Activated T-helper 2 cell treated with anti-CD3 and anti-CD28 coated beads, Interferon-gamma antibody, Interleukin-2, Interleukin-4, amounts not matched to agents 10 μg/mL and 5 μg/mL and 100 μg/mL, durations not matched to agents 14 hours and 24 hours and 36 hours (primary cell): ENCODE results near the gene SZT2. TPM values are rescaled to one million over a fixed set of nuclear protein-coding genes. Genes with fewer than 3 reads are reported as not detected.
A peak's percentile ranks its signal among the peaks of the same experiment; 100 is the strongest.

Source experiments
- DNase-seq: peaks from one replicate; pipeline ENCODE4 v3.0.0; 2021; ENCODE audit warnings: low spot score
- H3K27ac Mint-ChIP-seq: one replicate; pipeline ENCODE4 v1.8.0; 2021; ENCODE audit warnings: mixed read lengths
- H3K27me3 Mint-ChIP-seq: one replicate; pipeline ENCODE4 v1.8.0; 2021; ENCODE audit warnings: low read depth, mixed read lengths
- H3K36me3 Mint-ChIP-seq: one replicate; pipeline ENCODE4 v1.8.0; 2021; ENCODE audit warnings: low read depth, mixed read lengths
- H3K4me1 Mint-ChIP-seq: one replicate; pipeline ENCODE4 v1.8.0; 2021; ENCODE audit warnings: low read depth, mixed read lengths
- H3K4me3 Mint-ChIP-seq: one replicate; pipeline ENCODE4 v1.8.0; 2021; ENCODE audit warnings: low read depth, mild to moderate bottlenecking, moderate library complexity, mixed read lengths
- H3K9me3 Mint-ChIP-seq: one replicate; pipeline ENCODE4 v1.8.0; 2021; ENCODE audit warnings: mixed read lengths
- intact Hi-C: fragments of 100-400 bp; cut with micrococcal nuclease; formaldehyde crosslinking; loops from one replicate; pipeline ENCODE4 v1.15.1; 2023
- total RNA-seq: library from RNA; stranded (reverse); gene quantifications from 2 replicates; pipeline ENCODE4 v1.2.3, GENCODE V29; 2022

The SZT2 gene
- total RNA-seq, 1 donor from 2014 or later: 56.6 TPM

DNA sequence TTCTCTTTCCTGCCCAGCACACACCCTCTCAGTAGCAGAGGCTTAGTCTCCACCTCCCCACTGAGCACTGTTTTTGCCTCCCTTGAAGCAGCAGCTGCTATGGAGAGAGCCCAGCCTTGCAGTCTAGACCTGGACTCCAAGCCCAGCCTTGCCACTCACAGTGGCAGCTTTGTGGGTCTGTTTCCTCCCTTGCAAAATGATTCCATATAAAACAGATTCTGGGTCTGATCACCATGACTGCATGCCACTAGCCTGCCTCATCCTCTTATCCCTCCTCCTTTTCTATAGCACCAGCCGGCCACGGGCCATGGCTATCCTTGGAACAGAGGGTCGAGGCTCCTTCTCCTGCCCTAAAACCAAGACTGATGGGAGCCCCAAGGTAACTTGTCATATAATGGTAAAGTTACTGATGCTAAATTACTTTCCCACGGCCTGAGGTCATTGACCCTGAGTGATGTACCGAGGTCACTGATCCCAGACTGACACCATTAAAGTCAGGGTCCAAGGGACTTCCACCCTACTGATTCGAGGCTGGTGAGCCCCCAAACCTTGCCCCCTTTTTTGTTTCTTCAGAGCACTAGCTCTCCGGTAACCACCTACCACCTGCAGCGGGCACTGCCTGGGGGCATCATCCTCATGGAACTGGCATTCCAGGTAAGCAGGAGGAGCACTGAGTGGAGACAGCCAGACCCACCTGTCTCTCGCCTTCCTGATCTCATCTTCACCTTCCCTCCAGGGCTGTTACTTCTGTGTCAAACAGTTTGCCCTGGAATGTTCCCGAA lies 56.1 kb downstream of the SZT2 start:
- no peak overlapping the region for H3K4me3 Mint-ChIP-seq
- no peak for DNase-seq
- no peaks in the 10 kb centered on the region for H3K27me3 Mint-ChIP-seq
- intact Hi-C loops: no loop called here
- H3K4me1 Mint-ChIP-seq: no peaks in the 10 kb centered on the region
- no peak overlapping the region for H3K27ac Mint-ChIP-seq
- H3K9me3 Mint-ChIP-seq: no peaks in the 10 kb centered on the region
- H3K36me3 Mint-ChIP-seq: peaks cover 65% of the 10 kb centered on the region

- Mint-ChIP-seq H3K4me1 (no peaks in the 10 kb centered on the region), H3K27me3 (no peaks in the 10 kb centered on the region), H3K36me3 (peaks cover 63% of the 10 kb centered on the region), H3K9me3 (no peaks in the 10 kb centered on the region), H3K4me3 (no peak overlapping the region), H3K27ac (no peak overlapping the region)
- DNase-seq: no peak
- intact Hi-C loops: no loop called here
These were observed 56.7 kb downstream of the SZT2 start for GRCh38 chr1:43446388-43446740.

- Mint-ChIP-seq H3K9me3 (no peaks in the 10 kb centered on the region), H3K27ac (no peak overlapping the region), H3K4me1 (no peaks in the 10 kb centered on the region), H3K27me3 (no peaks in the 10 kb centered on the region), H3K4me3 (no peak overlapping the region), H3K36me3 (peaks cover 67% of the 10 kb centered on the region)
- intact Hi-C loops: no loop called here
- no peak for DNase-seq
These were observed 57.5 kb downstream of the SZT2 start for GRCh38 chr1:43446881-43447835.

DNA sequence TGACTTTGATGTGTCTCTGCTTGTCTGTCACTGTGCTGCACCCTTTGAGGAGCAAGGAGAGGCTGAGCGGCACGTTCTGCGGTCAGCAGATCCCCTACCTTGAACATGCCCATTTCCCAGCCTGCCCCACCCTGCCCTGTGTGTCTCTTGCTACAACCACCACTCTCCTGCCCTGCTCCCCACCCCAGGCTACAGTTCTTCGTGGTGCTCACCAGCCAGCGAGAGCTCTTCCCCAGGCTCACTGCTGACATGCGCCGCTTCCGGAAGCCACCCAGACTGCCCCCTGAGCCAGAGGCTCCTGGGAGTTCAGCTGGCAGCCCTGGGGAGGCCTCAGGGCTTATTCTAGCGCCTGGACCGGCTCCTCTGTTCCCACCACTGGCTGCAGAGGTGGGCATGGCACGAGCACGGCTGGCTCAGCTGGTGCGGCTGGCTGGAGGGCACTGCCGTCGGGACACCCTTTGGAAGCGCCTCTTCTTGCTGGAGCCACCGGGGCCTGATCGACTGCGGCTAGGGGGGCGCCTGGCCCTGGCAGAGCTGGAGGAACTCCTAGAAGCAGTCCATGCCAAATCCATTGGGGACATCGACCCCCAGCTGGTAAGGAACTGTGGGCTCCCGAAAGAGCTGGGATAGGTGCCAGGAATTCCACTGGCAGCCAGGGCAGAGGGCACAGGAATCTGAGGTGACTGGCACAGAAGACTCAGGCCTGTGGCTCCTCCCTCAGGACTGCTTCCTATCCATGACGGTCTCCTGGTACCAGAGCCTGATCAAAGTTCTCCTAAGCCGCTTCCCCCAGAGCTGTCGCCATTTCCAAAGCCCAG lies 58.4 kb downstream of the SZT2 start:
- H3K27ac Mint-ChIP-seq: no peak overlapping the region
- no peaks in the 10 kb centered on the region for H3K27me3 Mint-ChIP-seq
- H3K4me3 Mint-ChIP-seq: no peak overlapping the region
- peaks cover 72% of the 10 kb centered on the region for H3K36me3 Mint-ChIP-seq
- H3K9me3 Mint-ChIP-seq: no peaks in the 10 kb centered on the region
- no peak for DNase-seq
- peaks cover 7% of the 10 kb centered on the region for H3K4me1 Mint-ChIP-seq
- intact Hi-C loops: no loop called here

GRCh38 chr1:43448955-43449707 lies 59.4 kb downstream of the SZT2 start:
- H3K4me1 Mint-ChIP-seq: peaks cover 8% of the 10 kb centered on the region
- H3K36me3 Mint-ChIP-seq: peaks cover 70% of the 10 kb centered on the region
- no peaks in the 10 kb centered on the region for H3K9me3 Mint-ChIP-seq

GRCh38 chr1:43449708-43450069 lies 60.0 kb downstream of the SZT2 start:
- DNase-seq: no peak
- no peaks in the 10 kb centered on the region for H3K9me3 Mint-ChIP-seq
- no peaks in the 10 kb centered on the region for H3K27me3 Mint-ChIP-seq
- no peak overlapping the region for H3K4me3 Mint-ChIP-seq
- intact Hi-C loops: loop anchor here (5.0 to 10.0 kb wide), 2 partner anchors 85 to 203 kb away; partner anchors contain the start of genes ELOVL1 and KDM4A
- H3K36me3 Mint-ChIP-seq: peaks cover 68% of the 10 kb centered on the region
- peaks cover 14% of the 10 kb centered on the region for H3K4me1 Mint-ChIP-seq
- H3K27ac Mint-ChIP-seq: no peak overlapping the region

More at GRCh38 chr1:43448955-43449707, 59.4 kb downstream of the SZT2 start:
- H3K27ac Mint-ChIP-seq: no peak overlapping the region
- intact Hi-C loops: no loop called here
- H3K4me3 Mint-ChIP-seq: no peak overlapping the region
- no peaks in the 10 kb centered on the region for H3K27me3 Mint-ChIP-seq
- DNase-seq: no peak

GRCh38 chr1:43450251-43450941 lies 60.7 kb downstream of the SZT2 start:
- Mint-ChIP-seq H3K9me3 (no peaks in the 10 kb centered on the region), H3K4me3 (no peak overlapping the region), H3K36me3 (peaks cover 62% of the 10 kb centered on the region), H3K4me1 (peaks cover 17% of the 10 kb centered on the region), H3K27ac (no peak overlapping the region), H3K27me3 (no peaks in the 10 kb centered on the region)
- no peak for DNase-seq
- intact Hi-C loops: loop anchor here (5.0 to 10.0 kb wide), 2 partner anchors 86 to 202 kb away; partner anchors contain the start of genes ELOVL1 and KDM4A

DNA sequence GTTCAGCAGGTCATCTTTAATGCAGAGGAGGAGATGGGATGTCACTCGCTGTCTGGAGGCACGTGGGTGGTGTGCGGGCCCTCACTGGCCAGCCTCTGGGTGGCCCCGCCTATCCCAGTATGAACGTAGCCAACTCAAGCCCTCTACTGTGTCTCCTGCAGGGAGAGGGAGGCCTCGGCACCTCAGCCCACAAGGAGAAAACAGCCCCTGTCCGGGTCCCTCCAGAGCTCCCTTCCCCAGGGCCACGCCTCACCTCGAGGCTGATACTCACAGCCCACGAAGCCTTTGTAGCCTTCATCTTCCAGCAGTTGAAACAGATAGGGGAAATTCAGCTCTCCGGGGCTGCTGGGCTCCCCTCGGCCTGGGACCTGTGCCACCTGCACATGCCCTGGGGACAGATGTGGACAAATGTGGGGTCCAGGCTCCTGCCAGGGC lies 61.5 kb downstream of the SZT2 start:
- Mint-ChIP-seq H3K4me1 (peaks cover 17% of the 10 kb centered on the region), H3K9me3 (peaks cover 4% of the 10 kb centered on the region), H3K27me3 (peaks cover 3% of the 10 kb centered on the region), H3K4me3 (no peak overlapping the region), H3K27ac (no peak overlapping the region), H3K36me3 (peaks cover 54% of the 10 kb centered on the region)
- DNase-seq: no peak
- intact Hi-C loops: loop anchor here (5.0 to 10.0 kb wide), 2 partner anchors 86 to 201 kb away; partner anchors contain the start of genes ELOVL1 and KDM4A

DNA sequence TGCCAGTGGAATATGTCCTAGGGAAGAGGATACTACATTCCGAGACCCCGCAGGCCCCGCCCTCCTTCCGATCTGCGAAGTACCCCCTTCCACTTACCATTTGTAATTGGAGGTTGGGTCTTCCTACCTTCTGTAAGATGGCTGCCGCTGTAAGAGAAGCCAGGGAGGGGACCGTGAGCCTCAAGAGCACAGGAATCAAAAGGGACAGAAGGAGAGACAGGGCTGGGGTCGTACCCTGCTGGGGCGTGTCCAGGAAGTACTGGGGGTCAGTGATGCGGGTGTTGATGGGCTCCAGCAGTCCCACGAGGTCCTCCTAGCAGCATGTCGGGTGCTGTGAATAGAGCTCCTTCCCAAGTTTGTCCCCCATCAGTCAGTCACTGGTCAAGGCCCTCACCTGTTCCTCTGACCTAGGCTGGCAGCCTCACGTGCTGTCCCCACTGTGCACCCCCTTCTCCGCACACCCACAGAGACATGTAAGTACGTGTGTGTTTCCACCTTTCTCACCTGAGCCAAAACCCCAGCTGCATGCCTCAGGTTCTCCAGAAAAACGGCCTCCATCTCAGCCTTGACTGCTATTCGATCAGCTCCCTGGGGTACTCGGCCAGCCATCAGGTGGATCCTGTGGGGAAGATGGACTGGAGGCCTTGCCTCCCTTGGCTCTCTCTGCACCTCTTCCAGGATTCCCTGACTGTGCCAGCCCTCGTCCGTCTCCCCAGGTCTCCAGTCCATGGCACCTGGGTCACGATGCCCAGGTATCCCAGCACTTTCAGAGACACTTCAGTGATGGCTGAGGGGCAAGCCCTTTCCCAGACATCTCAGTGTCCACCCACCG lies 62.2 kb downstream of the SZT2 start:
- H3K36me3 Mint-ChIP-seq: peaks cover 48% of the 10 kb centered on the region
- peaks cover 4% of the 10 kb centered on the region for H3K9me3 Mint-ChIP-seq
- peak overlapping the region; percentile 68 for H3K27ac Mint-ChIP-seq
- no peak for DNase-seq
- H3K27me3 Mint-ChIP-seq: peaks cover 6% of the 10 kb centered on the region
- H3K4me3 Mint-ChIP-seq: peak overlapping the region; percentile 76
- peaks cover 17% of the 10 kb centered on the region for H3K4me1 Mint-ChIP-seq
- intact Hi-C loops: loop anchor here (5.0 to 10.0 kb wide), 2 partner anchors 87 to 200 kb away; partner anchors contain the start of genes ELOVL1 and KDM4A

DNA sequence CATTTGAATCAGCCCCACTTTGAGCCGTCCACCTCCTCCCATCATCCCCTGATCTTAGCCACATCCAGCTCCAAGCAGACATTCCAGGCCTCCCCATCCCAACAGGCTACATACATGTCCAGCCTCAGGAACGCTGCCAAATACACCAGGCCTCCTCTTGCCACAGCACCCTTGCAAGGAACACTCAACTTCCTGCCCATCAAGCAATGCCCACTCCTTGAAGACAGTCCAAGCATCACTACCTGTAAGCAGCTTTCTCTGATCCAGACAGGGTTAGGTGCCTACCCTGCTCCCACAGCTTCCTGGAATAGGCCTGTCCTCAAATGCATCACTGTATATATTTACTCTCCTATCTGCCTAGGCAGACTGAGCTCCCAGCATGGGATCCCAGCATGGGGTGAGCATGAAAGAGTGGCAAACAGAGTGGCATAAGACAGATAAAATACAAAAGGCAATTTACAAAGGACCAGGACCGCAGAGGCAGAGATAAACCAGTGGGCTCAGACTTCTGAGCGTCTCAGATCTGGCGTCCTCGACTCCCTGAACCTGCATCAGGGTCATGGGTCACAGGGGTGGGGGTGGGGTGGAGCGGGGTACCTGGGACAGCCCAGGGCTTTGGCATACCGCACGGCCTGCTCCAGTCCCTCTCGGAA lies 63.2 kb downstream of the SZT2 start:
- Mint-ChIP-seq H3K27ac (peak overlapping the region; percentile 68), H3K4me3 (peak overlapping the region; percentile 76), H3K36me3 (peaks cover 38% of the 10 kb centered on the region), H3K27me3 (peaks cover 11% of the 10 kb centered on the region), H3K4me1 (peaks cover 17% of the 10 kb centered on the region), H3K9me3 (peaks cover 4% of the 10 kb centered on the region)
- DNase-seq: no peak
- intact Hi-C loops: loop anchor here (5.0 to 10.0 kb wide), 2 partner anchors 88 to 199 kb away; partner anchors contain the start of genes ELOVL1 and KDM4A
